ENCODE results near the gene MINDY3.

Gene MINDY3

DNA sequence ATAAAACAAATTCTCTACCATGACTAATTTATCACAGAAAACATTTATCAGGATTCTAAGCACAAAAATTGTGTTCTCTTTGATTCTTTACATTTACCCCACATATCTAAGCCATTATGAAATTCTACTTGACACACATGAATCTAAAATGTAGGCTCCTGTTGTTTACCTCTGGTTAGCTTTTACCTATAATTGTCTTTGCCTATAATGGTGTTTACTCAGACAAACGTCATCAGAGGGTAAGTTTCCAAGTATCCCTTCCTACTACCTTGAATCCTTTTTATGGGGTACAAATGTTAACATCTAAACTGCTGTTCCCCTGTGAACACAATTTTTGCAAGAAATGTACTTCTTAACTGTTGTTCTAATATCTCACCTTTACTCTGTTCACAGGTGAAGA lies 63.5 kb downstream of the MINDY3 start:
- H3K9ac ChIP-seq = no peak overlapping the region
- TF ChIP-seq, protein P1, sequence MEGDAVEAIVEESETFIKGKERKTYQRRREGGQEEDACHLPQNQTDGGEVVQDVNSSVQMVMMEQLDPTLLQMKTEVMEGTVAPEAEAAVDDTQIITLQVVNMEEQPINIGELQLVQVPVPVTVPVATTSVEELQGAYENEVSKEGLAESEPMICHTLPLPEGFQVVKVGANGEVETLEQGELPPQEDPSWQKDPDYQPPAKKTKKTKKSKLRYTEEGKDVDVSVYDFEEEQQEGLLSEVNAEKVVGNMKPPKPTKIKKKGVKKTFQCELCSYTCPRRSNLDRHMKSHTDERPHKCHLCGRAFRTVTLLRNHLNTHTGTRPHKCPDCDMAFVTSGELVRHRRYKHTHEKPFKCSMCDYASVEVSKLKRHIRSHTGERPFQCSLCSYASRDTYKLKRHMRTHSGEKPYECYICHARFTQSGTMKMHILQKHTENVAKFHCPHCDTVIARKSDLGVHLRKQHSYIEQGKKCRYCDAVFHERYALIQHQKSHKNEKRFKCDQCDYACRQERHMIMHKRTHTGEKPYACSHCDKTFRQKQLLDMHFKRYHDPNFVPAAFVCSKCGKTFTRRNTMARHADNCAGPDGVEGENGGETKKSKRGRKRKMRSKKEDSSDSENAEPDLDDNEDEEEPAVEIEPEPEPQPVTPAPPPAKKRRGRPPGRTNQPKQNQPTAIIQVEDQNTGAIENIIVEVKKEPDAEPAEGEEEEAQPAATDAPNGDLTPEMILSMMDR (conservative IDR thresholded peaks at IDR 0.05; ENCODE audit: low read depth, low read length) = no peak
- no peaks in the 10 kb centered on the region for H4K20me1 ChIP-seq (ENCODE audit: insufficient read depth)
- H3K79me2 ChIP-seq (ENCODE audit: insufficient read depth, low read depth) = no peaks in the 10 kb centered on the region
- H3K27ac ChIP-seq = no peak overlapping the region
- H3K4me2 ChIP-seq = no peak overlapping the region
- H2AFZ ChIP-seq (ENCODE audit: low read depth) = no peak overlapping the region
- no peaks in the 10 kb centered on the region for H3K27me3 ChIP-seq (ENCODE audit: insufficient read depth, low read depth)
- H3K4me1 ChIP-seq (ENCODE audit: low read depth, poor library complexity, severe bottlenecking) = no peaks in the 10 kb centered on the region
- H3K36me3 ChIP-seq (ENCODE audit: insufficient read depth) = no peaks in the 10 kb centered on the region; the same call in 1 of the 2 replicates
- H3K4me3 ChIP-seq (IDR thresholded peaks at IDR 0.05; ENCODE audit: insufficient read depth, low read depth, low read length) = no peak overlapping the region

DNA sequence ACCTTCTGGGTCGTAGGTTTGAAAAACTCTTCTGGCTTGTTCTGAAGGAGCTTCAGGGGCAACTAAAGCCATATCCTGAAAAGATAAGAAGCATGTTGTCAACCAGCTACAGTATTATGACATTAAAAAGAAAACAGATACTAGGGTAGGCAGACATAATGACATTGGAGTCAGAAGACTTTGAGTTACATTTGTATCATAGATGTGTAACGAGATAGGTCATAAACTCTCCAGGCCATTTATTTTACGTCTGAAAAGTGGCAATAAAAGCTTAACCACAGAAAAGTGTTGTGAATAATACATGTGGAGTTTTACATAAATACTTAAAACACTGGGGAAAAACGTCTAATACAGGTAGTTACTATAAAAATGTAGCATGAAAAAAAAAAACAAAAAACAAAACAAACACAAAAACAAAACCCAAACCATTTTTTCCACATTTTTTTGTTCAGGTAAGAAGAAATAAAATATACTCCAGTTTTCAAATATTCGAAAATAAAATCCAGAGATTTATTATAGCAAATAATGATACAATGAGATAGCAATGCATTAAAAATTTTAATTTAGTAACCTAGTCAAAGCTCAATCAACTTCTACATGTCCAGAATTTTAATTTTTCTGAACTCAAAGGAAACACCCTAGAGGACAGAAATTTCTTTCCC lies 64.1 kb downstream of the MINDY3 start:
- H3K4me1 ChIP-seq (ENCODE audit: low read depth, poor library complexity, severe bottlenecking) = peaks cover 3% of the 10 kb centered on the region
- H3K79me2 ChIP-seq (ENCODE audit: insufficient read depth, low read depth) = no peaks in the 10 kb centered on the region
- H3K4me2 ChIP-seq = no peak overlapping the region
- no peak overlapping the region for H2AFZ ChIP-seq (ENCODE audit: low read depth)
- H3K27me3 ChIP-seq (ENCODE audit: insufficient read depth, low read depth) = no peaks in the 10 kb centered on the region
- H3K9ac ChIP-seq = no peak overlapping the region
- no peaks in the 10 kb centered on the region for H4K20me1 ChIP-seq (ENCODE audit: insufficient read depth)
- TF ChIP-seq, protein P1 (conservative IDR thresholded peaks at IDR 0.05; ENCODE audit: low read depth, low read length) = no peak
- H3K4me3 ChIP-seq (IDR thresholded peaks at IDR 0.05; ENCODE audit: insufficient read depth, low read depth, low read length) = no peak overlapping the region
- H3K27ac ChIP-seq = no peak overlapping the region
- H3K36me3 ChIP-seq (ENCODE audit: insufficient read depth) = no peaks in the 10 kb centered on the region; the same call in 1 of the 2 replicates

DNA sequence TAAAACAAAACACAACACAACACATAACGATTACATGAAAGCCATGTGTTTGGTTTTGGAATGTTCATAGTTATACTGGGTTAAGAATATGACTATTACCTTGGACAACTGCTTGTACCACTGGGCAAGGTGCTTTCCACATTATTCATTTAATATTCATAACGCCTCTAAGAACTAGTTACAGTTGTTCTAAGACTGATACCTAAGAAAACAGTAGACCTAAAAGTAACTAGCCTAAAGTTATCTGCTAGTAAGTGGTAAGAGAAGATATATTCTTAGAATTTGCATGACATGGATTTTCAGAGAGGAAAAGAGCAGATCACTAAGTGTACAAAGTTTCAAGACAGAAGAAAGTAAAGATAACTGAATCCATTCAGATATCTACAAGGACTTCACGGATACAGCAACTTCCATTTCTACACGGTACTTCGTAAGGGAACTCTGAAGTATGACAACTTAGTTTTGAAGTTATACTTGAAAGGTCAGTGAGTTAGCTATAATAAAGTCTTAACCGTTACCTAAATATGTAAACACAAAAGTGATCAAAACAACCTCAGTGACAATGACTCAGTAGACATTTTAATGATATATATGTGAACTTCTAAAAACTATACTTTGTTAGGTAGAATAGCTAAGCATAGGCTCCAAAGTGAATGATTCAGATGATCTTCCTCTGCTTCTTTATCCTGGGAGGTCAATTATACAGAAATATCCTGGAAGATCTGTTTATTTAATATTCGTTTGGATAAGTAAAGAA lies 65.1 kb downstream of the MINDY3 start:
- Histone ChIP-seq H4K20me1 (ENCODE audit: insufficient read depth) (no peaks in the 10 kb centered on the region), H3K79me2 (ENCODE audit: insufficient read depth, low read depth) (no peaks in the 10 kb centered on the region), H3K4me2 (no peak overlapping the region), H3K9ac (no peak overlapping the region), H3K4me3 (IDR thresholded peaks at IDR 0.05; ENCODE audit: insufficient read depth, low read depth, low read length) (no peak overlapping the region), H3K4me1 (ENCODE audit: low read depth, poor library complexity, severe bottlenecking) (peaks cover 13% of the 10 kb centered on the region), H3K27ac (no peak overlapping the region), H3K27me3 (ENCODE audit: insufficient read depth, low read depth) (no peaks in the 10 kb centered on the region), H3K36me3 (ENCODE audit: insufficient read depth) (no peaks in the 10 kb centered on the region; the same call in 1 of the 2 replicates), H2AFZ (ENCODE audit: low read depth) (no peak overlapping the region)
- TF ChIP-seq, protein P1 (conservative IDR thresholded peaks at IDR 0.05; ENCODE audit: low read depth, low read length) = no peak

DNA sequence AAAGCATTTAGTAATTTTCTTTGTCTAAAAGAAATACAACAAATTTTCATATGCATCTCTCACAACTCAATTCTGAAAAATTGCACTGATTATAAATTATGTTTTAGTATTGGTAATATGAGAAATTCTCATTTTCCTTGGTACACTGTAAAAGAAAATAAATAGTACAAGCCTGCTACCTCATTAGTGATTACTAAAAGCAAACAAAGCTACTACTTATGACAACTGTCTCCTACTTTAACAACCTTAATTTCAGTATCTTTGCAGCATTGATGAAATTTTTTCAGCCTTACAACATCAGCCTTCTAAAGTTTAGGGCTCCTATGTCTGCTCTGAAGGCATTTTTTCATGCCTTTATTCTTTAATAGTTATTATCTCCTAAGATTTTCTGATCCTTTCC lies 65.7 kb downstream of the MINDY3 start:
- H3K4me2 ChIP-seq = no peak overlapping the region
- TF ChIP-seq, protein P1 (conservative IDR thresholded peaks at IDR 0.05; ENCODE audit: low read depth, low read length) = no peak

More for the DNA sequence above, 65.7 kb downstream of the MINDY3 start:
- Histone ChIP-seq H4K20me1 (ENCODE audit: insufficient read depth) (no peaks in the 10 kb centered on the region), H2AFZ (ENCODE audit: low read depth) (no peak overlapping the region), H3K79me2 (ENCODE audit: insufficient read depth, low read depth) (no peaks in the 10 kb centered on the region), H3K4me1 (ENCODE audit: low read depth, poor library complexity, severe bottlenecking) (peaks cover 19% of the 10 kb centered on the region), H3K9ac (no peak overlapping the region), H3K36me3 (ENCODE audit: insufficient read depth) (no peaks in the 10 kb centered on the region; the same call in 1 of the 2 replicates), H3K4me3 (IDR thresholded peaks at IDR 0.05; ENCODE audit: insufficient read depth, low read depth, low read length) (no peak overlapping the region), H3K27ac (no peak overlapping the region), H3K27me3 (ENCODE audit: insufficient read depth, low read depth) (no peaks in the 10 kb centered on the region)

All from KMS-11 (cell line).